Large intestine (tissue), 3 donors: Measurements from ENCODE around the gene TMEM208. TPM values are rescaled to one million over a fixed set of nuclear protein-coding genes. Genes with fewer than 3 reads are reported as not detected.
A peak's percentile ranks its signal among the peaks of the same experiment; 100 is the strongest.

Experiments
- DNase-seq, 2 donors: peaks; one replicate each; pipeline versions ENCODE4 v3.0.0 to v3.0.0-alpha.2; 2013
- H3K27ac ChIP-seq: one replicate; pipeline ENCODE4 v1.5.1; 2013; ENCODE audit warnings: low read length
- H3K27me3 ChIP-seq: 2 replicates; pipeline ENCODE4 v1.6.1; 2013; ENCODE audit warnings: low read length; ENCODE audit not compliant: control insufficient read depth, insufficient read depth
- H3K36me3 ChIP-seq: 2 replicates; pipeline ENCODE4 v1.6.1; 2013; ENCODE audit warnings: low read length; ENCODE audit not compliant: control insufficient read depth, insufficient read depth
- H3K4me1 ChIP-seq: one replicate; pipeline ENCODE4 v1.6.1; 2013; ENCODE audit warnings: low read length; ENCODE audit not compliant: control insufficient read depth, insufficient read depth
- H3K4me3 ChIP-seq: one replicate; pipeline ENCODE4 v1.5.1; 2013; ENCODE audit warnings: low read length
- H3K9me3 ChIP-seq: one replicate; pipeline ENCODE4 v1.6.1; 2013; ENCODE audit warnings: mild to moderate bottlenecking, low read depth, low read length, moderate library complexity; ENCODE audit not compliant: control insufficient read depth
- WGBS: methylation state at CpG from one replicate; pipeline ENCODE4 v1.1.5; 2013; ENCODE audit warnings: low lambda C conversion rate; ENCODE audit not compliant: insufficient coverage; 5-methylcytosine and 5-hydroxymethylcytosine counted together
- polyA plus RNA-seq: library from polyadenylated mRNA; unstranded; fragments of 120-200 nt; gene quantifications from one replicate; pipeline ENCODE4 v1.2.1, GENCODE V29; 2013

The TMEM208 gene
- polyA plus RNA-seq, 1 donor = 52.8 TPM

- no peak for DNase-seq
- Histone ChIP-seq H3K36me3 (peaks cover 32% of the 10 kb centered on the region), H3K4me3 (no peak overlapping the region), H3K4me1 (peaks cover 14% of the 10 kb centered on the region), H3K27me3 (no peaks in the 10 kb centered on the region), H3K27ac (no peak overlapping the region), H3K9me3 (peaks cover 4% of the 10 kb centered on the region)
- WGBS = no CpG with 5 or more reads among the region's 50 CpGs
Measured at GRCh38 chr16:67236563-67237395, 9.8 kb downstream of the TMEM208 start.

GRCh38 chr16:67237396-67238277 is 10.7 kb downstream of the TMEM208 start:
- no CpG with 5 or more reads among the region's 16 CpGs for WGBS
- peaks cover 4% of the 10 kb centered on the region for H3K9me3 ChIP-seq

GRCh38 chr16:67238278-67238575 is 11.3 kb downstream of the TMEM208 start:
- DNase-seq = no peak
- no peak overlapping the region for H3K27ac ChIP-seq
- no peaks in the 10 kb centered on the region for H3K27me3 ChIP-seq
- H3K36me3 ChIP-seq = peaks cover 29% of the 10 kb centered on the region
- no peak overlapping the region for H3K4me3 ChIP-seq
- peaks cover 4% of the 10 kb centered on the region for H3K9me3 ChIP-seq
- peaks cover 20% of the 10 kb centered on the region for H3K4me1 ChIP-seq
- WGBS = no CpG with 5 or more reads among the region's 3 CpGs

More at GRCh38 chr16:67237396-67238277, 10.7 kb downstream of the TMEM208 start:
- H3K36me3 ChIP-seq = peaks cover 30% of the 10 kb centered on the region
- no peak overlapping the region for H3K27ac ChIP-seq
- peaks cover 20% of the 10 kb centered on the region for H3K4me1 ChIP-seq
- no peak for DNase-seq
- no peak overlapping the region for H3K4me3 ChIP-seq
- H3K27me3 ChIP-seq = no peaks in the 10 kb centered on the region

- no peak for DNase-seq
- Histone ChIP-seq H3K4me1 (peaks cover 20% of the 10 kb centered on the region), H3K9me3 (peaks cover 4% of the 10 kb centered on the region), H3K27me3 (no peaks in the 10 kb centered on the region), H3K4me3 (no peak overlapping the region), H3K36me3 (peaks cover 27% of the 10 kb centered on the region), H3K27ac (no peak overlapping the region)
- no CpG with 5 or more reads among the region's 9 CpGs for WGBS
Measured at GRCh38 chr16:67238806-67239470, 12.0 kb downstream of the TMEM208 start.

GRCh38 chr16:67240506-67240905 is 13.6 kb downstream of the TMEM208 start:
- peaks cover 4% of the 10 kb centered on the region for H3K9me3 ChIP-seq
- H3K4me3 ChIP-seq = no peak overlapping the region
- no CpG with 5 or more reads among the region's 4 CpGs for WGBS
- no peak overlapping the region for H3K27ac ChIP-seq
- peaks cover 23% of the 10 kb centered on the region for H3K4me1 ChIP-seq
- no peak for DNase-seq
- no peaks in the 10 kb centered on the region for H3K27me3 ChIP-seq
- peaks cover 27% of the 10 kb centered on the region for H3K36me3 ChIP-seq

- WGBS = 14% methylated on average over 1 of the region's 10 CpGs
- peak; percentile 39 to 72 for DNase-seq
Measured at GRCh38 chr16:67241008-67241900, 14.3 kb downstream of the TMEM208 start.

GRCh38 chr16:67242138-67242730 is 15.3 kb downstream of the TMEM208 start:
- DNase-seq = no peak
- H3K4me1 ChIP-seq = peaks cover 28% of the 10 kb centered on the region
- no peaks in the 10 kb centered on the region for H3K9me3 ChIP-seq
- H3K4me3 ChIP-seq = no peak overlapping the region
- 100% methylated on average over 1 of the region's 4 CpGs for WGBS
- H3K27me3 ChIP-seq = no peaks in the 10 kb centered on the region
- H3K27ac ChIP-seq = no peak overlapping the region
- H3K36me3 ChIP-seq = peaks cover 12% of the 10 kb centered on the region

More at GRCh38 chr16:67241008-67241900, 14.3 kb downstream of the TMEM208 start:
- peaks cover 28% of the 10 kb centered on the region for H3K4me1 ChIP-seq
- peak overlapping the region; percentile 57 for H3K27ac ChIP-seq
- H3K9me3 ChIP-seq = peaks cover 4% of the 10 kb centered on the region
- no peaks in the 10 kb centered on the region for H3K27me3 ChIP-seq
- H3K4me3 ChIP-seq = no peak overlapping the region
- peaks cover 19% of the 10 kb centered on the region for H3K36me3 ChIP-seq

GRCh38 chr16:67243481-67243880 is 16.6 kb downstream of the TMEM208 start:
- Histone ChIP-seq H3K27ac (no peak overlapping the region), H3K9me3 (no peaks in the 10 kb centered on the region), H3K4me1 (peaks cover 36% of the 10 kb centered on the region), H3K36me3 (peaks cover 6% of the 10 kb centered on the region), H3K27me3 (peaks cover 7% of the 10 kb centered on the region), H3K4me3 (no peak overlapping the region)
- no peak for DNase-seq
- WGBS = no CpG with 5 or more reads among the region's 4 CpGs

- H3K27me3 ChIP-seq = peaks cover 17% of the 10 kb centered on the region
- H3K4me3 ChIP-seq = no peak overlapping the region
- no peak overlapping the region for H3K27ac ChIP-seq
- no peaks in the 10 kb centered on the region for H3K9me3 ChIP-seq
- WGBS = no CpG with 5 or more reads among the region's 5 CpGs
- H3K4me1 ChIP-seq = peaks cover 43% of the 10 kb centered on the region
- DNase-seq = no peak
- H3K36me3 ChIP-seq = peaks cover 2% of the 10 kb centered on the region
Measured at GRCh38 chr16:67244387-67245185, 17.7 kb downstream of the TMEM208 start.
